Inferior parietal cortex (tissue), 1 donor: ENCODE measurements around the gene MOCS2.

Experiments
- DNase-seq: peaks from one replicate; pipeline ENCODE4 v3.0.0-alpha.2; 2016; ENCODE audit errors: extremely low spot score

The MOCS2 gene

DNA sequence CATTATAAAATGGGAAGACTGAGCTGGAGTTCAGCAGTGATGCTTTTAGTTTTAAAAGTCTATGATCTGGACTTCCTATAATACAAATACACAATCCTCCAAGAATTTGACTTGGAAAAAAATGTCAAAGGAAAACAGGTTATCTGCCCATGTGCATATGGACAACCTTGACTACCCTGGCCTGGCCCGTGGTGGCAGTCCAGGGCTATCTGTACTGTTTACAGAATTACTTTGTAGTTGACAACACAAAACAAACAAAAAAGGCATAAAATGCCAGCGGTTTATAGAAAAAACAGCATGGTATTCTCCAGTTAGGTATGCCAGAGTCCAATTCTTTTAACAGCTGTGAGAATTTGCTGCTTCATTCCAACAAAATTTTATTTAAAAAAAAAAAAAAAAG, 17.3 kb downstream of the MOCS2 start:
- DNase-seq, result no peak

DNA sequence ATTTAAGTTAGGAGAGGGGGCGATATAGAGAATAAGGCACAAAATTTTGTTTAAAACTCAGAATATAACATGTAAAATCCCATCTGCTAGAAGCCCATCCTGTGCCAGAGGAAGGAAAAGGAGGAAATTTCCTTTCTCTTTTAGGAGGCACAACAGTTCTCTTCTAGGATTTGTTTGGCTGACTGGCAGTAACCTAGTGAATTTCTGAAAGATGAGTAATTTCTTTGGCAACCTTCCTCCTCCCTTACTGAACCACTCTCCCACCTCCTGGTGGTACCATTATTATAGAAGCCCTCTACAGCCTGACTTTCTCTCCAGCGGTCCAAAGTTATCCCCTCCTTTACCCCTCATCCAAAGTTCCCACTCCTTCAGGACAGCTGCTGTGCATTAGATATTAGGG, 18.3 kb downstream of the MOCS2 start:
- DNase-seq, result no peak

DNA sequence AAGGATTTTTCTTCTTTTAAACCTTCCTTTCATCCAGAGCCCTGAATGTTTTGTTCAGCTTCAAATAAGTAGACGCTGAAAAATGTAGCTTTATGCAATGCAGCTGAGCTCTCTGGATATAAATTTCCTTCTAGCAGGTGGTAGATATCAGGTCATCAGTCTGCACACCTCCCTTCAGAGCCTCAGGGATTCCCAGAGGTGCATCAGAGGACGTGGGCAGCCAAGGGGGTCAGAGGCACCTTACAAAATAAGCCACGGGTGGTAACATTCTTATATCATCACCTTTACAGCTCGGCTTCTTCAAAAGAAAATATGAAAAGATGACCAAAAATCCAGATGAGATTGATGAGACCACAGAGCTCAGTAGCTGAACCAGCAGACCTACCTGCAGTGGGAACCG, 19.3 kb downstream of the MOCS2 start:
- no peak for DNase-seq

GRCh38 chr5:53089481-53089991, 20.0 kb downstream of the MOCS2 start:
- no peak for DNase-seq

- DNase-seq, result peak; percentile 82
Observed at GRCh38 chr5:53087621-53088121, 21.9 kb downstream of the MOCS2 start.

GRCh38 chr5:53087171-53087570, 22.4 kb downstream of the MOCS2 start:
- no peak for DNase-seq

GRCh38 chr5:53084546-53085255, 24.9 kb downstream of the MOCS2 start:
- no peak for DNase-seq

DNA sequence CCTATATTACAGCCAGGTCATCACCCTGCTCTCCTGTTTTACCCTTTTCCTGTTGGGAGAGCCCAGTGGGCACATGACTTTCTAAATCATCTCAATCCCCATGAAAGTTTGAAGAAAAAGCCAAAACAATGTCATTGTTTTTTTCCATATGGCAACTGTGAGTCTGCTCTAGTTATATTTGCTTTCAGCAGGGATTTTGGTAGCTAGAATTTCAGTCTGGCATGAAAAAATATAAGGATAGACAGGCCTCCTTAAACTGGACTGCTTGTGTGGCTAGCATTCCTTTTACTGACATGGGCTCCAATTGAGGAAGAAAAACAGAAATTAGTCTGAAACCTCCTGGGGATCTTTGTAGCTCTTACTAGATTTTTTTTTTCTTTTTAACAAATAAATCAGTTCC, 25.6 kb downstream of the MOCS2 start:
- DNase-seq, result no peak

DNA sequence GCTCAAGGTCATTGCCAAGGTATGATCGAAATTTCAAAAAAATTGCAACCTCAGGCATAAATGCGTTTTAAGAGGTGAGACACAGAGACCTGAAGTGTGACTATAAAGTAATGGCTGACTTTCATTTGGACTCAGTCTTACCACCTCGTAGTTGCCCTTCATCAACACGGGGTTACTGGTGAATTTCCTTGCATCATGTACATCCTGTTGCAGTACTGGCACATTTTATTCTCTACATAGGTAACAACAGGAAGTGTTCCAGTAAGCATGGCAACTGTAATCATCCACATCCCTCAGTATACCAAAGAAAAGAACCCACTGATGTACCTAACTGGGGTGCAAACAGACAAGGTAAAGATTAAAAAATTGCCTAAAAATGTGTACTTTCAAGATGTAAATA, 29.3 kb downstream of the MOCS2 start:
- DNase-seq, result no peak

- no peak for DNase-seq
Observed at GRCh38 chr5:53076014-53076583, 33.5 kb downstream of the MOCS2 start.

DNA sequence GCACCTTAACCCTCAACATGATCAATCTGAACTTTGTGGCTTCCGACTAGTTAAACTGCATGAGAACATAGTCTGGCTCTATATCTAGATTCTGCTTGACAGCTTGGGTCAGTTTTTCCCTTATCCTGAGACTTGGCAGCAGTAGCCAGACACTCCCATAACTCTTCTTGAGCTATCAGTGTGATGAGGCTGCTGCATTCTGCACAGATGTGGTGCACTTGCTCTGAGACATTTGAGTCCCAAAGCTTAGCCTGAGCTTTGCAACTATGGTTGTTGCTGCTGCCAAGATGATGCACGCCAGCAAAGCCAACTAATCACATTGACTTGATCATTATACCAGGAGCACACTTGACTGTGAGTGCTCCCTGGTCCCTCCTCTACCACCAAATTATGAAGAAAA, 36.2 kb downstream of the MOCS2 start:
- DNase-seq, result no peak

DNA sequence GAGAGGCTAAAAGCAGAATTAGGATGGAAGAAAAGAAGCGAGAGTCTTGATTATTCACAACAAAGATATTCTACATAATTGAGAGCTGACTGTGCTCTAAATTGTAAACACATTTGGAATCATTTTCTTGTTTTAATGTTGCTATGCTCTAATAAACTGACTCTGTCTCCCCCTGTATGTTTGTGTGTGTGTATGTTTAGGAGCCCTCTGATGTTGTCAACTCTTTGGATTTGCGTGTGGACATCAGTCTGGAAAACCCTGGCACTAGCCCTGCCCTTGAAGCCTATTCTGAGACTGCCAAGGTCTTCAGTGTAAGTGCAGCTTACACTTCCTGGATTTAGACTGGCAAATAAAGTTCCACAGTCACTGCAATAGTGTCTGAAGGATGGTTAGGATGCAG, 37.8 kb downstream of the MOCS2 start:
- no peak for DNase-seq

DNA sequence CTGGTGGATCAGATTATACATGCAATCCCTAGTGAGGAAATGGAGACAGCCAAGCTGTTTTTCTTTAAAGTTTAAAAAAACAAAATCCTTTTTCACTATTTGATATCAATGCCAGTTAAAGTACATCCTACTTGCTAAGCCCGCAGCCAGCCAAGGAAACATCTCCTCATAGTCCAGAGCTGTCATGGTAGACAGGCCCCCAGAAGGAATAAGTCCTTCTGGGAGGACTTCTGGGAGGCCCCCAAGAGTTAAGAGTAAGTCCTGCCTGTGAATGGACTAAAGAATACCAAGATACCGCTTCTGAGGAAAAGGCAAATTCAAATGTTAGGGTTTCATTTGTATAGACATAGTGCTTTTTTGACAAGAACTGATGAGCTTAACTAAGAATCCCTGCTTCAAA, 38.3 kb downstream of the MOCS2 start:
- no peak for DNase-seq

GRCh38 chr5:53069626-53070025, 39.9 kb downstream of the MOCS2 start:
- DNase-seq, result no peak

- DNase-seq, result no peak
Observed at GRCh38 chr5:53068291-53068836, 41.2 kb downstream of the MOCS2 start.

DNA sequence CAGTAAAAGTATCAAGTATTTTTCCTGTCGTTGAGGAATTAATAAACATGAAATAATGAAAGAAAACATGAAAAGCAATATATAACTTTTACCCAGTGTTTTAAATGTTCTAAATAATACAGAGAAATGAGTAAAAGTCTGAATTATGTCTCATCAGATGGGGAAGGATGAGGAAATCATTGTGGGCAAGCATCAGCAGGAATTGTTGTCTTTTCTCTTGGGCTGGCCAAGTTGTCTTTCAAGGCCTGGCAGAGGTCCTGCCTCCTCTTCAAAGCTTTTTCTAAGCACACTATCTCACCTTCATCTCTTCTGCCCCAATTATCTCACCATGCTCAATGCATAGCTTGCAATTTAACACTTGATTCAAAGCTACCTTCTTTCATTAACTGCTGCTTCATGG, 41.9 kb downstream of the MOCS2 start:
- DNase-seq, result no peak

DNA sequence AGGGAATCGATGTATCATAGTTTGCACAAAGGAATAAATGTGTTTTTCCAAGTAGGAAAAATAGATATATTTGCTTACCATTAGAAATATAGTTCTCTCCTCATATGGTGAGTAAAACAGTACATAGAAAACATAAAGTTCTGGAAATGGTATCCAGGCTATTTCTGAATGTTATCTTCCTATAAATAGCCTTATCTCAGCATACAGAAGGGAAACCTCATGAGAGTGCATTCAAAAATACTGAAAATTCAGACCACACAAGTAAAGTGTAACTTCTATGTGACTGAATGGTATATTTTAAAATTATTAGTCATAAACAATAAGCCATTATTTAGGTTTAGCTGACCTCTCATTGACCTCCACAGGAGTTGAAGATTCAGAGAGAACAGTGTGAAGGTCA, 43.5 kb downstream of the MOCS2 start:
- no peak for DNase-seq

GRCh38 chr5:53063791-53064190, 45.8 kb downstream of the MOCS2 start:
- no peak for DNase-seq

- no peak for DNase-seq
Observed at GRCh38 chr5:53063176-53063575, 46.4 kb downstream of the MOCS2 start.

- DNase-seq, result no peak
Observed at GRCh38 chr5:53059281-53059680, 50.3 kb downstream of the MOCS2 start.

DNA sequence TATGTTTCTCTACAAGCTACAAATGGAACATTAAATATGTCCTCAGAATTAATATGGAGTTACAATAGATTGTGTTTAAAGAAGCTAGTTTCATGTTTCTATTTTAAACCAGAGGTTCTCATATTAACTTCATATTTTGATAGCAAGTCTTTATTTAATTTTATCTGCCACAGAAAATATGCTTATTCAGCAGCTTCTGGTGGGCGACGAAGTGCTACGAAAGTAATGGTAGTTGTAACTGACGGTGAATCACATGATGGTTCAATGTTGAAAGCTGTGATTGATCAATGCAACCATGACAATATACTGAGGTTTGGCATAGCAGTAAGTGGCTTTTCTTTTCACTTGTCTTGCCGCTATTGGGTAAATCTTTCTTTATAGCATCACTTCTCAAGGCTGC, 54.2 kb downstream of the MOCS2 start:
- no peak for DNase-seq

- no peak for DNase-seq
Observed at GRCh38 chr5:53053364-53053763, 56.2 kb downstream of the MOCS2 start.

DNA sequence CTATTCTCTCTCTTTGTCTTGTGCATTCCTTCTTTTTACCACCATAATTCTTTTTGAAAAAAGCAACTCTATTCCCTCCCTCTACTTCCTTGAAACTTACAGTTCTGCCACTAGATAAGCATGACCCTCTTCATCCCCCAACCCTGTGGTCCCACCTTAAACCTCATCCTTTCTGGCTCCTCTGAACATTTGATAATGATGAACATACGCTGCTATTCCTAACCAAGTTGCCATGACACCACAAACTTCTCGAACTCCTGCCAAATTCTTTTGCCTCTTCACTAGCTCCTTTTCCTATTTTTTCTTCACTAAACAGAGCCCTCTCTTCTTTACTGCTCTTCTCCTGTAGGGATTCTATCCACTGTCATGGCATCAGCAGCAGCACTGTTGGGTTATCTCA, 57.1 kb downstream of the MOCS2 start:
- DNase-seq, result no peak
